Measurements from ENCODE around the gene GTF2A1L. TPM values are rescaled to one million over a fixed set of nuclear protein-coding genes. Genes with fewer than 3 reads are reported as not detected.

The GTF2A1L gene
- total RNA-seq, 2 donors from 2014 or later, result 0.96 to 5.1 TPM

DNA sequence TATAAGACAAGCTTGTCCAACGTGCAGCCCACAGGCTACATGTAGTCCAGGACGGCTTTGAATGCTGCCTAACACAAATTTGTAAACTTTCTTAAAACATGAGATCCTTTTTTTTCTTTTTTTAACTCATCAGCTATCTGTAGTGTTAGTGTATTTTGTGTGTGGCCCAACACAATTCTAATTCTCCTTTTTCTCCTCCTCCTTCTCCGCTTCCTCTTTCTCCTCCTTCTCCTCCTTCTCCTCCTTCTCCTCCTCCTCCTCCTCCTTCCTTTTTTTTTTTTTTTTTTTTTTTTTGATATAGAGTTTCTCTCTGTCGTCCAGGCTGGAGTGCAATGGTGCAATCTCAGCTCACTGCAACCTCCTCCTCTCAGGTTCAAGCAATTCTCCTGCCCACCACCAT lies 39.3 kb upstream of the GTF2A1L start:
- Histone ChIP-seq H3K4me1 (no peaks in the 10 kb centered on the region), H3K9me3 (no peaks in the 10 kb centered on the region), H3K4me3 (no peak overlapping the region), H3K27me3 (no peaks in the 10 kb centered on the region), H3K27ac (no peak overlapping the region), H3K36me3 (peaks cover 7% of the 10 kb centered on the region)
- no peak for DNase-seq (ENCODE audit: low spot score)
- TF ChIP-seq, protein P1, sequence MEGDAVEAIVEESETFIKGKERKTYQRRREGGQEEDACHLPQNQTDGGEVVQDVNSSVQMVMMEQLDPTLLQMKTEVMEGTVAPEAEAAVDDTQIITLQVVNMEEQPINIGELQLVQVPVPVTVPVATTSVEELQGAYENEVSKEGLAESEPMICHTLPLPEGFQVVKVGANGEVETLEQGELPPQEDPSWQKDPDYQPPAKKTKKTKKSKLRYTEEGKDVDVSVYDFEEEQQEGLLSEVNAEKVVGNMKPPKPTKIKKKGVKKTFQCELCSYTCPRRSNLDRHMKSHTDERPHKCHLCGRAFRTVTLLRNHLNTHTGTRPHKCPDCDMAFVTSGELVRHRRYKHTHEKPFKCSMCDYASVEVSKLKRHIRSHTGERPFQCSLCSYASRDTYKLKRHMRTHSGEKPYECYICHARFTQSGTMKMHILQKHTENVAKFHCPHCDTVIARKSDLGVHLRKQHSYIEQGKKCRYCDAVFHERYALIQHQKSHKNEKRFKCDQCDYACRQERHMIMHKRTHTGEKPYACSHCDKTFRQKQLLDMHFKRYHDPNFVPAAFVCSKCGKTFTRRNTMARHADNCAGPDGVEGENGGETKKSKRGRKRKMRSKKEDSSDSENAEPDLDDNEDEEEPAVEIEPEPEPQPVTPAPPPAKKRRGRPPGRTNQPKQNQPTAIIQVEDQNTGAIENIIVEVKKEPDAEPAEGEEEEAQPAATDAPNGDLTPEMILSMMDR (IDR thresholded peaks at IDR 0.05), result no peak

DNA sequence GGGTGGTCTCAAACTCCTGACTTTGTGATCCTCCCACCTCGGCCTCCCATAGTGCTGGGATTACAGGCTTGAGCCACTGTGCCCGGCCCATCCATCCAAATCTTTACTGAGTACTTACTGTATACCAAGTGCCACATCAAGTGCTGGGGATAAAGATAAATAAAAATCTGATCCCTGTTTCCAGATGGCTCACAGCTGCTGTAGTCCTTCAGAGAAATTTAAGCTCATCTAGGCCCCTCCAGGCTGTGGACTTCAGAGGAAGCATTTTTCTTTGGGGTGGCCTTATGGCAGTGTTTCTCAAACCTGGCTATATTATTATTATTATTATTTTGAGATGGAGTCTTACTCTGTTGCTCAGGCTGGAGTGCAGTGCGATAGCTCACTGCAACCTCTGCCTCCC lies 33.7 kb upstream of the GTF2A1L start:
- no peak for DNase-seq (ENCODE audit: low spot score)
- H3K4me3 ChIP-seq, result no peak overlapping the region
- H3K9me3 ChIP-seq, result no peaks in the 10 kb centered on the region
- H3K4me1 ChIP-seq, result no peaks in the 10 kb centered on the region
- no peak overlapping the region for H3K27ac ChIP-seq
- TF ChIP-seq, protein P1 (IDR thresholded peaks at IDR 0.05), result no peak
- no peaks in the 10 kb centered on the region for H3K27me3 ChIP-seq
- H3K36me3 ChIP-seq, result peaks cover 7% of the 10 kb centered on the region

DNA sequence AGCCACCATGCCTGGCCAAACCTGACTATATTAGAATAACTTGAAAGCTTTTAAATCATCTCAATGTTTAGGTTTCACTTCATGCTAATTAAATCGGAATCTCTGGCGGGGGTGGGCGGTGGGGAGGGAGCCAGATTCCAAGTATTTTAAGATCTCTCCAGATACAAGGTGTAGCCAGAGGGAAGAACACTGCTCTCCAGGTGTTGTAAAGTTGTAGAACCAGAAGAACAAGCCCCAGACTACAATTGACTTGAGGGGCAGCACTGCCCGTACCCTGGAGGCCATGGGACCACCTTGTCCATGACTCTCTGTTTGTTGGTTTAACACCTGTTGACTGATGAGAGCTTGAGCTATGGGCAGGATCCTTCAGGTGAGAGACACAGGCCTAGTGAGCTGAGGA lies 33.1 kb upstream of the GTF2A1L start:
- no peaks in the 10 kb centered on the region for H3K27me3 ChIP-seq
- no peak for DNase-seq (ENCODE audit: low spot score)
- no peak overlapping the region for H3K4me3 ChIP-seq
- peaks cover 7% of the 10 kb centered on the region for H3K36me3 ChIP-seq
- TF ChIP-seq, protein P1 (IDR thresholded peaks at IDR 0.05), result no peak
- H3K4me1 ChIP-seq, result no peaks in the 10 kb centered on the region
- no peak overlapping the region for H3K27ac ChIP-seq
- no peaks in the 10 kb centered on the region for H3K9me3 ChIP-seq

DNA sequence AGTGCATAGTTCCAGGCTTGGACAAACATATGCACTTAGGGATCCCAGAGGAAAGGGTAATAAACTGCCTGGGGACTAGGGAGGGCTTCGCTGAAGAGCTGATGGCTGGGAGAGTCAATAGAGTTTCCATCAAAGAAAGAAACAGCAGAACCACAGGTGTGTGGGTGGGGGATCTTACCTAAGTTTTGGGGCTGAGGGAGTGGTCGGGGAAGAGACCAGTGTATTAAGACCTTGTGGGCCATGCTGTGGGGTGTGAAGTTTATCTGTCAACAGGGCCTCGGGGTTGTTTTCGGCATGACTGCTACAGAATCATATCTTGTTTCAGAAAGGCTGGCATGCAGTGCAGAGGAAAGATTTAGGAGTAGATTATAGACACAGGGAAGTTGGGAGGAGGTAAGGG lies 31.2 kb upstream of the GTF2A1L start:
- no peaks in the 10 kb centered on the region for H3K4me1 ChIP-seq
- H3K4me3 ChIP-seq, result no peak overlapping the region
- H3K36me3 ChIP-seq, result no peaks in the 10 kb centered on the region
- no peaks in the 10 kb centered on the region for H3K9me3 ChIP-seq
- H3K27ac ChIP-seq, result no peak overlapping the region
- TF ChIP-seq, protein P1 (IDR thresholded peaks at IDR 0.05), result no peak
- no peak for DNase-seq (ENCODE audit: low spot score)
- H3K27me3 ChIP-seq, result no peaks in the 10 kb centered on the region

DNA sequence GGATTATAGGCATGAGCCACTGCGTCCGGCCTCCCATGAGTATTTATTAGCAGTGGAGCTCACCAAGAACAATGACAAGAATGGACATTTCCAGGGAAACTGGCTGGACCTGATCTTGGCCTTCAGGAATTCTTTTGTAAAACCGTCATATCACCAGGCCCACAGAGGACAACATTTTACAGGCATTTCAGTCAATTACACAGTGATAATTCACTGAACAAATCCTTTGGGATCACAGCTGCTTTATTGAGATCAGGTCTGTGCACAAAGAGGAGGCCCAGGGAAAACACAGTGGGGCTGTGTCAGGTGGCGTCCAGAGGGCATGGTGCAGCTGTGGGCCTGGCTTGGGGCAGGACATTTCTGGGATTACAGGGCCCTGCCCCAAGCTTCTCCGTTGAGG lies 30.1 kb upstream of the GTF2A1L start:
- Histone ChIP-seq H3K9me3 (no peaks in the 10 kb centered on the region), H3K27ac (no peak overlapping the region), H3K27me3 (no peaks in the 10 kb centered on the region), H3K36me3 (peaks cover 9% of the 10 kb centered on the region), H3K4me1 (no peaks in the 10 kb centered on the region), H3K4me3 (no peak overlapping the region)
- TF ChIP-seq, protein P1 (IDR thresholded peaks at IDR 0.05), result no peak
- DNase-seq (ENCODE audit: low spot score), result no peak

DNA sequence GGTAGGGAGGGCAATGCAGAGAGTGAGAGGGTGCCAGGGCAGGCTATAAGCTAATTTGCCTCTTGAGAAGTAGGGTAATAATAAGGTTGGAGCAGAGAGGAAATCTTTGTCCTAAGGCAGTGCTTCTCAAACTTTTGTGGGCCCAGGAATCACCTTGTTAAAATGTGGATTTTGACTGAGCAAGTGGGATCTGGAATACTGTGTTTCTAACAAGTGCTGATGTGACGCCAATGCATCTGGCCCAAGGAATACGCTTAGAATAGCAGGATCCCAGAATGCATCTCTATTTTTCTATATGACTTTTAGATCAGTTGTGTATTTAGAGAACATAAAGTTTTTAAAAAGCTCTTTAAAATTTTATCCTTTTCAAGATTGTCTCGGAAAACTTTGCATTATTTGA lies 29.7 kb upstream of the GTF2A1L start:
- Histone ChIP-seq H3K9me3 (no peaks in the 10 kb centered on the region), H3K27me3 (no peaks in the 10 kb centered on the region), H3K27ac (no peak overlapping the region), H3K4me3 (no peak overlapping the region), H3K36me3 (peaks cover 9% of the 10 kb centered on the region), H3K4me1 (no peaks in the 10 kb centered on the region)
- DNase-seq (ENCODE audit: low spot score), result no peak
- TF ChIP-seq, protein P1 (IDR thresholded peaks at IDR 0.05), result no peak
